ENCODE measurements around the gene FBN2.

Gene FBN2

DNA sequence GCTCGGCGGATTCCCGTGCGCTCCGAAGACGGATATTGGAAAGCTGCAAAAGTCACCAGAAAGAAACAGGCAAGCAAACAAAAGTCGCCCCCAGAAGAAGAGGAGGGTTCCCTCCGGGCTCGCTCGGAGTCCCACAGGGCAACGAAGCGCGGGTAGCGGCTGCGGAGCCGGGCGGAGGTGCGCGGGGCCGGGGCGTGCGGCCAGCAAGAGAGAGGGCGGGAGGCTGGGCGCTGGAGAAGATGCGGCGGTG, at the start of gene FBN2:
TSS of gene FBN2 (minus strand) at position 246 of the 250 bp plus-strand sequence. CDS start 642 bp downstream, outside the sequence.
- DNase-seq = no peak

DNA sequence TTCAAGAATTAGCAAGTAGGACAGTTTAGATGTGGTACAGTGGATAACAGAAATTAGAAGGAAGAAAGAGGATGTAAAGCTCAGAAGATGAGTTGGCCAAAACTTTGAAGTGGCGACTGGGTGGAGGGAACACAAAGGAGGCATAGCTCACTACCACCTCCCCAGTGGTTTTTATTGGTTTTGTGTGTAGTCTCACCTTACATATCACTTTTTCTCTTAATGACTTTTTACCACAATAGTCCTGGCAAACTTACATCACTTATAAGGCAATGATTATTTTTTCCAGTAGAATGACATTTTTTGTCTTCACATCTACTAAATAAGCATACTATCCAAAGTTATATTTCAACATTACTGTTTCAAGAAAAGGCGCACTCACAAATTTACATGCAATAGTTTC, 49.2 kb upstream of the FBN2 start:
- DNase-seq = no peak

GRCh38 chr5:128586848-128587247, 48.8 kb upstream of the FBN2 start:
- DNase-seq = no peak

GRCh38 chr5:128579639-128580038, 41.6 kb upstream of the FBN2 start:
- DNase-seq = no peak

GRCh38 chr5:128579093-128579492, 41.0 kb upstream of the FBN2 start:
- no peak for DNase-seq

- no peak for DNase-seq
These were observed 36.0 kb upstream of the FBN2 start for GRCh38 chr5:128574041-128574440.

DNA sequence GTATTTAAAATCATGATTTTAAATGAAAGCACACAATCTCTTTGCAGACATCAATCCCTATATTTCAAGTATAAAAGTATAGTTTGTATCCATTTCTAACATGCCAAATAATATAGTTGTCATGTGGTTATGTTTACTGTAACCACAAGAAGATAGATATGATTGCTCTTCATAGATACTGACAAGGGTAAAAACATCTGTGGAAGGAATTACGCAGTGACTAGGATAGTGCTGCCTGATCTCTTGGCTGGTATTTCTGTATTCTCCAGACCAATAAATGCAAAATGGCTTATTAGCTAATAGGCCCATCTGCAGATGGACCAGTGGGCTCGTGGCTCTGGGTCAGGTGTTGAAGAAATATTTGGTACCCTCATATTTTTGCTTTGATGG, 34.9 kb upstream of the FBN2 start:
- DNase-seq = no peak

DNA sequence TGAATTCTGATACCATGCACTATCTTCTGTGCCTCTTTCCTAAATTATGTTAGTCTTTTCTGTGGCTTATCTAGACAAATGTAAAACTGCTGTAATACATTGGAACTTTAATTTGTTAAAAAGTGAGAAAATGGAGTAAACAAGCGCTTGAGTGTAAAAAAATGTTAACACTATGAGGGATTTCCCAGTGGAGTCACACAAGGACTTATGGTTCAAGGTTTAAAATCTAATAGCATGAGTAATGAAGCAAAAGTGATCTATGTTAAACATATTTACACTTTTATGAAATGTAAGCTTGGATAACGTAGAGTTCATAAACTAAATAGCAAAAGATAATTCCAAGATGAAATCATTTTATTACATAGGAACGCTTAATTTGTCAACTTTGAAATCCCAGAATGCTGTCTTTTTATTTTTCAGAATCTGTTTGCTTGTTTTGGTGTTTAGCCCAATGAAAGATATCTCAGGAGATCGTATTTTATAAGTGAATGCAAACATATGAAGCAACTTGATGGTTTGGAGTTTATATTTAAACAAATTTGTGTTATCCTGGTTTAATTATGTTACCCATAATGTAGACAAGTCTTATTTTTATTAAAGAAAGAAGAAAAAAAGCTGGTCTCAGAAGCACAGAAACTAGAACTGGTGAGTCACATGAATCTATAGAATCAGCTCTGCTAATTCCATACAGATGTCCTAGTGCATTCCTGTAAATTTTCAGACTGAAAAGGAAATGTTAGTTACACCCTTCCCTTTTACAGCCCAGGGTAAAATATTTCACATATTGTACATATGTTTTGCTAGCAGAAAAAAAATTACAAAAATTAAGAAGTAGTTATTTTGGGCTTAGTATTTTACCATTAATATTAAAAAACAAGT, 34.2 kb upstream of the FBN2 start:
- DNase-seq = no peak

DNA sequence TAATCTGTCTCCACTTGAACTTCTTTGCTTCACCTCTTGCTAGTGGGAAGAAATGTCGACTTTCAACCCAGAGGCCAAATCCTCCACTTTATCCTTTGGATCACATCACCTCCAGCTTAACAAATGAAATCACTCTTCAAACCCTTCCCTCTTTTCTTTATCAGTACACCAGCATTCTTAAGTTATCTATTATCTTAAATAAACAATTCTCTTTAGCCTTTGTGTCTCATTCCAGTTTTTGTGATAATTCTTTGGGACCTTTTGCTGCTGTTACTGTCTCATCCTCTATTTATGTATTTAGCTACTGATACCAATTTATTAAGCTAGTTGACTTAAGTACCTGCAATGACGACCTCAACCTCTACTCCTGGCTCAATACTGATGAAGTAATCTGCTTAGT, 28.1 kb upstream of the FBN2 start:
- no peak for DNase-seq

DNA sequence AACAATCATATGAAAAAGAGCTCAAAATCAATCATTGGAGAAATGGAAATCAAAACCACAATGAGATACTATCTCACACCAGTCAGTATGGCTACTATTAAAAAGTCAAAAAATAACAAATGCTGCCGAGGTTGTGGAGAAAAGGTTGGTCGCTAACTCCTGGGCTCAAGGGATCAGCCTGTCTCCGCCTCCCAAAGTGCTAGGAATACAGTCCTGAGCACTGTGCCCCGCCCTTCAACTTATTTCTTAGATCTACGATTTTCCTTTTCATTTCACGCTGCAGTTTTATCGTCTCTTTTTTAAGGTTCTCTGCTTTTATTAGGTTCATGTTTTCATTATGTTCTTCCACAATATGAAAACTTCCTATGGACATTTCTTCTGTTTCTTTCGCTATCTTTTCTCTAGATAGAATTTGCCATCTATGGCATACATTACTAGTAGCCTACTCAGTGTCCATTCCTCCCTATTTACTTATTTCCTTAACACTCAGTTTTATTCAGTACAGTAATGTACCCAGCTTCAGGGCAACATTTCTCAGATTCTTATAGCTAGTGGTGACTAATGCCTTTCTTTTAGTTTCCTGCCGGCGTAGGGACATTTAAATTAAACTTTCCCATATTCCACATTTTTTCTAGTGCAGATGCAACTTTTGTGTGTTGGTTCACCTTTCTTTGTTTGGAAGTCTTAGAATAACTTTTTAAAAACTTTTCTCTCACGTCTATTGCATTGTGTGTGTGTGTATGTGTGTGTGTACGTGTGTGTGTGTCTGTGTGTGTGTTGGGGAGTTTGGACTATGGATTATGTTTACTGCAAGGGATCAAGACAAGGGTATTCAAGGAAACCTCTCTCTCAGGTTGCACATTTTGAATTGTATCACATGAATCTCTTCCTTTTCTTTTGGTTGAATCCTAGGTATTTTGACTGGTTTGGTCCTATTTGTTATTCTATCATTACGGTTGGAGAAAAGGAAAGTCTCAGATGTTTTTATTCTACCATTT, 21.6 kb upstream of the FBN2 start:
- DNase-seq = no peak

DNA sequence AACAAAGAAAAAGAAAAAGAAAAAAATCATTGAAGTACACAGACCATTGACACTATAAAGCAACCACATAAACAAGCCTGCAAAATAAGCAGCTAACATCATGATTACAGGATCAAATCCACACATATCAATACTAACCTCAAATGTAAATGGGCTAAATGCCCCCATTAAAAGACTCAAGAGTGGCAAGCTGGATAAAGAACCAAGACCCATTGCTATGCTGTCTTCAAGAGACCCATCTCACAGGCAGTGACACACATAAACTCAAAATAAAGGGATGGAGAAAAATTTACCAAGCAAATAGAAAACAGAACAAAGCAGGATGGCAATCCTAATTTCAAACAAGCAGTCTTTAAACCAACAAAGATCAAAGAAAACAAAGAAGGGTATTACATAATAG, 15.7 kb upstream of the FBN2 start:
- no peak for DNase-seq

GRCh38 chr5:128551476-128551875, 13.4 kb upstream of the FBN2 start:
- DNase-seq = no peak

DNA sequence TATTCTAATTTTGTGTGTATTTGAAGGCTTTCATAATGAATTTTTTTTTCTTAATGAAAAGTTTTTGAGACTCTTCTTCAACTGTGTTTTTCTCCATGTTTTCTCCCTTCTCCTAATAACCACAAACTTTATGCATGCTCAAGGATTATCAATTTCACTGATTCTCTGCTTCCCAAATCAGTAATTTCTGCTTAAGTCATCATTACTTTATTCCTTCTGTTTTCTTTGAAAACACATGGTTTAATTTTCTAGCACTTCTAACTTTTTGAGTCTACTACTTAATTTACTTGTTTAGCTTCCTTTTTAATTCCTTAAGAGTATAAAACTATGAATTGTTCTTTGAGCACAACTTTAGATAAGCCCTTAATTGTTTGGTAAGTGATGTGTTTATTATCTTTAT, 11.5 kb upstream of the FBN2 start:
- DNase-seq = no peak

- no peak for DNase-seq
These were observed 8.7 kb upstream of the FBN2 start for GRCh38 chr5:128546658-128547281.

DNA sequence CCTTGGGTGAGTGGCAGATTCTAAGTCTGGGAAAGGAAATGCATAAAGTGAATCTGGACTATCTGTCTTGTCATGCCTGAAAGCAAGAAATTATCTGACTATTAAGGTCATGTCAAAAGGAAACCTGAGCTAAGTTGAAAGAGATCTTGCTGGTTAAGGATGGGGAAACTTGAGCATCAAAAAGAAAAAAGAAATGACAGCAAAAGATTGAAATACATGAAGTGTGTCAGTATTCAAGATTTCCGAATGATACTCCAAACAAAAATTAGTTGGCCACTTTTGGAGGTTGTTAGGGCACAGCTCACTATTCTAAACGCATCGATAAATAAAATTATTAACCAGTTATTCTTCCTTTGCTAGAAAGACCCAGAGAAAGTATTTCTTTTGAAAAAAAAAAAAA, 3.3 kb upstream of the FBN2 start:
- DNase-seq = no peak

GRCh38 chr5:128539038-128539429, 989 bp upstream of the FBN2 start:
- no peak for DNase-seq

DNA sequence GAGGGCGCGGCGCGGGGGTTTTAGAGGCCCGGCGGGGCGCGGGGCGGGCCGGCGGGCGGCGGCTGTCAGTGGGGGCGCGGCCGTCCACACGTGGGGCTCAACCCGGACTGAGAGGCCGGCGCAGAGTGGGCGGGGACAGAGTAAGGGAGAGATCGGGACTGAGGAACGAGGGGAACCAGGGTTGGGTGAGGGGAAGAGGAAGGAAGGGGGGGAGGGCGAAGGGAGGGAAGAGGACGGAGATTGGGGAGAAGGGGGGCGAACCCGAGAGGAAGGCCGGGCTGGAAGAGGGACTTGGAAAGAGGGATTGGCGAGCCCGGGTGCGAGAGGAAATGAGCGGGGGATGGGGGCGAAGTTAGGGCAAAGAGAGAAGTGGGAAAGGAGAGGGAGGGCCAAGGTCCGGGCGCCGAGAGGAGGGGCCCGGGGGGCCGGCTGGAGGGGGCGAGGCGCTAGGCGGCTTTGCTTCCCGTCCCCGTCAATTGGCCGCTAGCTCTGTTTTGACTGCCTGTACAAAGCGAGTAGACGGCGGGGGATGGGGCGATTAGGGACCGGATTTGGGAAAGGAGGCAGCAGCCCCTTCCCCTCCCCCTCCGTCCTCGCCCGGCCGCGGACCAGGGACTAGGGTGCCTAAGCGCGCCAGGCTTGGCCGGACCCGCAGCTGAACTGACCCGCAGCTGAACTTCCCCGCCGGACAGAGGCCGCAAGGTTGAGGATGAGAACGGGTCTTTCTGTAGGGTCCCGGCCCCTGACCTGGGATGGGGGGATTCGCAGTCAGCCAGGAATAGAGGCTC, 399 bp upstream of the FBN2 start:
- no peak for DNase-seq

GRCh38 chr5:128537221-128537999, 635 bp downstream of the FBN2 start:
- no peak for DNase-seq

GRCh38 chr5:128536254-128537220, 1.5 kb downstream of the FBN2 start:
- DNase-seq = no peak

DNA sequence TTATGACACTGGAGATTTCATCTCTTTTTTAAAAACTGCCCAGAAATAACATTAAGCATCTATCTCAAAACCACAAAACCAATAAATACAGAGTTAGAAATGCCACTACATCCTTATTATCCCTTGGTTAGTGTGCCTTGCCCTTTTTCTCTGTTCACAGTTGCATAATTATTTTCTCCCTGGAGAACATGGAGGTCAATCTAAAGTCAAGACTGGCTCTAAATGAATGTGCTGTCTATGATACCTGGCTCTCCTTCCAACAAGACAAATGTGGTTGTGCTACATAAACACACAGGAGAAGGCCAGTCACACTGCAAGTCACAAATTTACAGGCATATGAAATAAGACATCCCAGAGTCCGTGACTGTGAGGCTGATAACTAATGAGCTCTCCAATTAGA, 2.8 kb downstream of the FBN2 start:
- no peak for DNase-seq

DNA sequence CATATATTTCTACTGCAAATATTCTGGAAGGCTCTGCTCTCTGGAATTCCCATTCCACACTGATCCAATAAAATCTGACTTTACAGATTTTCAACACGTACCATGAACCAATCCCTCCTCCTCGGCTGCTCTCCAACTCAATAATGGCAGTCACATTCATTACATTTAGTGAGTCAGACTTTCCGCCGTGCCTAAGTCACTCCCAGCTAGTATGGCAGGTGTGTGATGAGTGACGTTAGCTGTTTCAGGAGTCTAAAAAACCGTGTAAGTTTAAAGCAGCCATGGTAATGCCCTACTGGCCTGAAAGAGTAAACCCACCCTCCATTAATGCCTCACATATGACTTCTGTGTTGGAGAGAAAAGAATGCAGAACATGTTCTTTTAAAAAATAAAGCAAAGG, 3.3 kb downstream of the FBN2 start:
- no peak for DNase-seq

All from DMS79 treated with DMSO at 0.1 percent for 48 hours (cell line).